Lung (tissue), 12 donors: ENCODE results near the gene ACACA. TPM values are rescaled to one million over a fixed set of nuclear protein-coding genes. Genes with fewer than 3 reads are reported as not detected.

Experiments used
- ATAC-seq: fragments of 200-7000 bp; cut with Tn5 transposase; one replicate; pipeline ENCODE4 v1.9.1; 2020; ENCODE audit warnings: moderate number of reproducible peaks; ENCODE audit not compliant: insufficient read depth, low FRiP score
- DNase-seq, 3 donors: peaks; one replicate each; pipeline ENCODE4 v3.0.0-alpha.2; 2013 to 2017
- H3K27ac ChIP-seq, 2 donors: one replicate each; pipeline ENCODE4 v1.5.1; 2013; ENCODE audit warnings: mild to moderate bottlenecking in 2 of 2, moderate library complexity in 2 of 2, control low read depth in 1 of 2, inconsistent platforms in 1 of 2, low read depth in 1 of 2, low read length in 1 of 2
- H3K27me3 ChIP-seq, 3 donors: one replicate each; pipeline ENCODE4 v1.5.1; 2013; ENCODE audit warnings: low read length in 2 of 3; ENCODE audit not compliant: control insufficient read depth in 3 of 3, insufficient read depth in 3 of 3
- H3K36me3 ChIP-seq, 4 donors: one replicate each; pipeline ENCODE4 v1.5.1; 2013; ENCODE audit warnings: low read length in 4 of 4, mild to moderate bottlenecking in 1 of 4, moderate library complexity in 1 of 4; ENCODE audit not compliant: control insufficient read depth in 4 of 4, insufficient read depth in 4 of 4
- H3K4me1 ChIP-seq, 5 donors: one replicate each; pipeline ENCODE4 v1.5.1; 2013; ENCODE audit warnings: low read length in 5 of 5, mild to moderate bottlenecking in 2 of 5, moderate library complexity in 1 of 5; ENCODE audit not compliant: control insufficient read depth in 5 of 5, insufficient read depth in 5 of 5
- H3K4me3 ChIP-seq: one replicate; pipeline ENCODE4 v1.5.1; 2013; ENCODE audit warnings: mild to moderate bottlenecking, control low read depth, moderate library complexity
- H3K9ac ChIP-seq, 2 donors: one replicate each; pipeline ENCODE4 v1.5.1; 2013; ENCODE audit warnings: low read length in 2 of 2, control low read depth in 1 of 2; ENCODE audit not compliant: insufficient read depth in 1 of 2
- H3K9me3 ChIP-seq, 4 donors: one replicate each; pipeline ENCODE4 v1.5.1; 2013; ENCODE audit warnings: low read length in 3 of 4, mild to moderate bottlenecking in 1 of 4, moderate library complexity in 1 of 4; ENCODE audit not compliant: control insufficient read depth in 4 of 4, insufficient read depth in 3 of 4
- CTCF ChIP-seq: IDR thresholded peaks from 2 replicates; pipeline ENCODE4 v1.5.1; 2012; ENCODE audit warnings: mild to moderate bottlenecking; ENCODE audit errors: control extremely low read depth, extremely low read depth
- WGBS, 2 donors: extraction: QIAGEN DNeasy Blood & Tissue Kit; methylation state at CpG; one replicate each; pipeline ENCODE4 v1.1.7; 2013; 5-methylcytosine and 5-hydroxymethylcytosine counted together
- polyA plus RNA-seq, 2 donors: library from polyadenylated mRNA; stranded (reverse); fragments of 200-250 nt; gene quantifications; one replicate each; pipeline ENCODE4 v1.2.1, GENCODE V29; 2013
- total RNA-seq, 2 donors: library from RNA; depleted of rRNA in 1 of 2; stranded (reverse); fragments of >200 nt in 1 of 2; gene quantifications; one replicate each; pipeline ENCODE4 v1.2.1, GENCODE V29; 2014 to 2021
- donor health status: control.
- donor health status: control.
- donor health status: Bipolar disorder and iron deficiency.
- donor health status: healthy.
- donor health status: DM: yes; HTN: yes; CAD: no.

Gene ACACA
- total and polyA plus RNA-seq, 4 donors = 26.0 to 111 (median 55.6) TPM

GRCh38 chr17:37305406-37305905 is 101.2 kb downstream of the ACACA start:
- peaks cover 0 to 3% (median 0%) of the 10 kb centered on the region in 5 donors for H3K4me1 ChIP-seq
- 93% methylated on average over 2 of the region's 2 CpGs for WGBS, 2 donors
- no peaks in the 10 kb centered on the region for H3K36me3 ChIP-seq
- H3K9me3 ChIP-seq = no peaks in the 10 kb centered on the region
- no peak for TF ChIP-seq CTCF
- ATAC-seq = no peak
- H3K27me3 ChIP-seq = no peaks in the 10 kb centered on the region
- no peak overlapping the region for H3K27ac ChIP-seq
- no peak overlapping the region for H3K9ac ChIP-seq
- no peak overlapping the region for H3K4me3 ChIP-seq
- DNase-seq = no peak

GRCh38 chr17:37301288-37301687 is 105.3 kb downstream of the ACACA start:
- no peaks in the 10 kb centered on the region for H3K9me3 ChIP-seq
- 65 to 72% methylated on average over 4 of the region's 4 CpGs for WGBS, 2 donors

GRCh38 chr17:37300683-37301082 is 106.0 kb downstream of the ACACA start:
- Histone ChIP-seq H3K4me1 (peaks cover 3 to 18% (median 8%) of the 10 kb centered on the region in 5 donors), H3K9me3 (no peaks in the 10 kb centered on the region), H3K27ac (no peak overlapping the region), H3K4me3 (no peak overlapping the region), H3K36me3 (no peaks in the 10 kb centered on the region), H3K9ac (no peak overlapping the region), H3K27me3 (no peaks in the 10 kb centered on the region)
- TF ChIP-seq CTCF = no peak
- 57 to 71% methylated on average over 2 of the region's 2 CpGs for WGBS, 2 donors
- no peak for DNase-seq
- no peak for ATAC-seq

More at GRCh38 chr17:37301288-37301687, 105.3 kb downstream of the ACACA start:
- Histone ChIP-seq H3K4me1 (peaks cover 3 to 18% (median 8%) of the 10 kb centered on the region in 5 donors), H3K27me3 (no peaks in the 10 kb centered on the region), H3K27ac (no peak overlapping the region), H3K36me3 (no peaks in the 10 kb centered on the region), H3K4me3 (no peak overlapping the region), H3K9ac (no peak overlapping the region)
- no peak for TF ChIP-seq CTCF
- DNase-seq = no peak
- ATAC-seq = no peak
